Stimulated activated CD8-positive, alpha-beta memory T cell treated with anti-CD3 and anti-CD28 coated beads, Interleukin-4, amount 100 ng/mL, for 4 hours (primary cell): Measurements from ENCODE around the gene ST3GAL6.

Experiments
- DNase-seq, 2 donors: peaks; one replicate each; pipeline ENCODE4 v3.0.0-alpha.2; 2020; ENCODE audit warnings: low read depth in 2 of 2, low spot score in 1 of 2

ST3GAL6 gene

GRCh38 chr3:98843266-98843959 lies 80.3 kb downstream of the ST3GAL6 start:
- no peak for DNase-seq
